K562 (cell line): ENCODE measurements around the gene ADCY5. TPM values are rescaled to one million over a fixed set of nuclear protein-coding genes. Genes with fewer than 3 reads are reported as not detected.

Experiments used
- ATAC-seq: fragments of 200-7000 bp; cut with Tn5 transposase; 3 replicates; pipeline ENCODE4 v1.9.1; 2020; ENCODE audit warnings: moderate library complexity
- BruUV-seq: library from RNA; stranded (reverse); fragments of 400-500 nt; replicated peaks from 2 replicates; lab custom pipeline; 2021; lab: Mats Ljungman, UMichigan
- CTCF ChIA-PET: fragments of 300-600 bp; formaldehyde crosslinking; extraction: SDS; loops from one replicate; lab custom pipeline; 2021; ENCODE audit warnings: low intra/inter-chr PET ratio; lab: Yijun Ruan, JAX
- POLR2A ChIA-PET: fragments of 300-600, 350-650 bp; sonication (Branson Sonifier 250); formaldehyde crosslinking; extraction: SDS; loops from one replicate; lab custom pipeline; 2021; ENCODE audit warnings: antibody characterized with exemption, inconsistent platforms; lab: Yijun Ruan, JAX
- DNase-seq, 4 experiments: peaks; one replicate each; pipeline versions ENCODE4 v3.0.0 to v3.0.0-alpha.2; 2011 to 2018; ENCODE audit warnings: low spot score in 3 of 4, mixed read lengths in 3 of 4; ENCODE audit errors: extremely low read depth in 1 of 4
- FAIRE-seq: peaks from 2 replicates; lab custom pipeline; 2011; peaks lifted over from hg19 to GRCh38; lab: Jason Lieb, UNC
- H2AFZ ChIP-seq: 2 replicates; pipeline ENCODE4 v1.6.0; 2011; ENCODE audit warnings: low read depth, low read length, control low read depth, inconsistent platforms
- H3K27ac ChIP-seq: fragments of 200-600 bp; 3 replicates; pipeline ENCODE4 v1.8.0; 2011; ENCODE audit warnings: low read depth, mild to moderate bottlenecking, control low read depth, inconsistent platforms, low read length, moderate library complexity, mixed read lengths; ENCODE audit errors: extremely low read depth
- H3K27me3 ChIP-seq, 2 experiments: fragments of 300-600 bp in 1 of 2; 2 replicates in 1 of 2; 3 replicates in 1 of 2; pipeline versions ENCODE4 v1.6.0 to v1.8.0; 2011; ENCODE audit warnings: inconsistent platforms in 2 of 2, low read length in 2 of 2, mild to moderate bottlenecking in 1 of 2, mixed read lengths in 1 of 2, moderate library complexity in 1 of 2; ENCODE audit not compliant: control insufficient read depth in 2 of 2, insufficient read depth in 2 of 2
- H3K36me3 ChIP-seq: fragments of 300-600 bp; 3 replicates; pipeline ENCODE4 v1.8.0; 2011; ENCODE audit warnings: mild to moderate bottlenecking, low read length, inconsistent platforms; ENCODE audit not compliant: control insufficient read depth, insufficient read depth
- H3K4me1 ChIP-seq, 2 experiments: fragments of 200-600 bp in 1 of 2; replicated peaks in 1 of 2; 2 replicates in 1 of 2; 3 replicates in 1 of 2; pipeline versions ENCODE4 v1.5.1 to v1.8.0; 2011; ENCODE audit warnings: inconsistent platforms in 2 of 2, low read length in 2 of 2, mild to moderate bottlenecking in 1 of 2, mixed read lengths in 1 of 2, moderate library complexity in 1 of 2; ENCODE audit not compliant: control insufficient read depth in 2 of 2, insufficient read depth in 2 of 2
- H3K4me2 ChIP-seq: 2 replicates; pipeline ENCODE4 v1.6.1; 2011; ENCODE audit warnings: low read length, control low read depth, inconsistent platforms, mixed read lengths; ENCODE audit not compliant: insufficient read depth
- H3K4me3 ChIP-seq: fragments of 200-600 bp; sonication (generic), shearing (Covaris generic); 2 replicates; pipeline ENCODE4 v1.5.1; 2016; ENCODE audit warnings: control low read depth, inconsistent platforms
- H3K79me2 ChIP-seq: fragments of 200-600 bp; 3 replicates; pipeline ENCODE4 v1.8.0; 2011; ENCODE audit warnings: low read length, inconsistent platforms; ENCODE audit not compliant: control insufficient read depth, insufficient read depth
- H3K9ac ChIP-seq, 2 experiments: 2 replicates each; pipeline versions ENCODE4 v1.6.0 to v1.6.1; 2011; ENCODE audit warnings: low read depth in 2 of 2, low read length in 2 of 2, control low read depth in 1 of 2, inconsistent platforms in 1 of 2, mild to moderate bottlenecking in 1 of 2, mixed read lengths in 1 of 2; ENCODE audit not compliant: insufficient read depth in 1 of 2
- H3K9me1 ChIP-seq: one replicate; pipeline ENCODE4 v1.6.0; 2011; ENCODE audit warnings: inconsistent platforms, mild to moderate bottlenecking, low read length, moderate library complexity; ENCODE audit not compliant: control insufficient read depth, insufficient read depth
- H3K9me3 ChIP-seq: replicated peaks from 2 replicates; pipeline ENCODE4 v1.5.1; 2011; ENCODE audit warnings: low read depth, low read length, inconsistent platforms; ENCODE audit not compliant: control insufficient read depth, insufficient read depth
- H4K20me1 ChIP-seq: replicated peaks from 2 replicates; pipeline ENCODE4 v1.6.1; 2011; ENCODE audit warnings: low read length, inconsistent platforms, mixed read lengths; ENCODE audit not compliant: control insufficient read depth, insufficient read depth
- CREB1 ChIP-seq, 2 experiments: sonication (generic) in 1 of 2; formaldehyde crosslinking in 1 of 2; IDR thresholded peaks; 2 replicates each; pipeline versions ENCODE4 v1.6.1 to v1.8.0; 2012 to 2022; ENCODE audit warnings: inconsistent platforms in 1 of 2, mild to moderate bottlenecking in 1 of 2, missing genetic modification reagents in 1 of 2, moderate library complexity in 1 of 2
- E2F3 ChIP-seq: fragments of 250-450 bp; sonication (Bioruptor Pico); IDR thresholded peaks from 2 replicates; pipeline ENCODE4 v1.4.0; 2020; ENCODE audit warnings: mild to moderate bottlenecking
- KAT7 ChIP-seq: sonication (generic); formaldehyde crosslinking; IDR thresholded peaks from 2 replicates; pipeline ENCODE4 v1.8.0; 2022; ENCODE audit warnings: missing genetic modification reagents, mild to moderate bottlenecking, borderline replicate concordance
- KDM4B ChIP-seq, 2 experiments: fragments of 450-650 bp in 1 of 2; sonication (generic) in 1 of 2; IDR thresholded peaks; 2 replicates each; pipeline ENCODE4 v1.6.1; 2016 to 2017; ENCODE audit warnings: borderline replicate concordance in 2 of 2, antibody characterized with exemption in 1 of 2, low read depth in 1 of 2, mild to moderate bottlenecking in 1 of 2
- KLF16 ChIP-seq: IDR thresholded peaks from 2 replicates; pipeline ENCODE4 v1.6.1; 2016; ENCODE audit warnings: antibody characterized with exemption
- MAZ ChIP-seq, 2 experiments: fragments of 450-650 bp in 1 of 2; sonication (generic) in 1 of 2; formaldehyde crosslinking; IDR thresholded peaks in 1 of 2; conservative IDR thresholded peaks in 1 of 2; 2 replicates each; pipeline versions ENCODE4 v1.4.0 to v1.5.0; 2020; ENCODE audit warnings: mild to moderate bottlenecking in 1 of 2, missing genetic modification reagents in 1 of 2
- PHB ChIP-seq: fragments of 250-450 bp; sonication (Bioruptor Pico); IDR thresholded peaks from 2 replicates; pipeline ENCODE4 v1.5.0; 2021
- RCOR1 ChIP-seq, 2 experiments: IDR thresholded peaks; 2 replicates each; pipeline ENCODE4 v1.6.1; 2012; ENCODE audit warnings: low read depth in 2 of 2, low read length in 2 of 2, borderline replicate concordance in 1 of 2, improper control_type of control experiment in 1 of 2
- RFX1 ChIP-seq: fragments of 450-650 bp; IDR thresholded peaks from 2 replicates; pipeline ENCODE4 v1.6.1; 2016; ENCODE audit warnings: mild to moderate bottlenecking, moderate library complexity
- SMAD2 ChIP-seq: fragments of 150-350 bp; IDR thresholded peaks from 2 replicates; pipeline ENCODE4 v1.6.1; 2014; ENCODE audit warnings: low read depth, mild to moderate bottlenecking, low read length
- TBP ChIP-seq: optimal IDR thresholded peaks from 2 replicates; pipeline ENCODE3; 2011; ENCODE audit warnings: low read depth, low read length, improper control_type of control experiment
- TSHZ1 ChIP-seq: fragments of 250-450 bp; sonication (Bioruptor Pico); IDR thresholded peaks from 2 replicates; pipeline ENCODE4 v1.4.0; 2020; ENCODE audit warnings: mild to moderate bottlenecking, moderate library complexity
- XRCC3 ChIP-seq: fragments of 450-650 bp; IDR thresholded peaks from 2 replicates; pipeline ENCODE4 v1.6.1; 2017; ENCODE audit warnings: mild to moderate bottlenecking, moderate library complexity
- ZNF140 ChIP-seq: fragments of 250-450 bp; sonication (Bioruptor Pico); IDR thresholded peaks from 2 replicates; pipeline ENCODE4 v1.8.0; 2021; ENCODE audit warnings: moderate library complexity, mild to moderate bottlenecking, inconsistent platforms
- WGBS: fragments of 100-300 bp; shearing (Covaris generic); methylation state at CpG from one replicate; pipeline ENCODE4 v1.1.6; 2016; ENCODE audit warnings: low coverage, mixed read lengths; ENCODE audit not compliant: insufficient coverage; ENCODE audit errors: missing lambda C conversion rate; 5-methylcytosine and 5-hydroxymethylcytosine counted together
- in situ Hi-C: fragments of 300-500 bp; cut with MboI; formaldehyde crosslinking; loops from 4 replicates; pipeline ENCODE4 v1.15.0; 2018; ENCODE audit warnings: inconsistent platforms, mixed read lengths
- intact Hi-C: fragments of 100-400 bp; cut with micrococcal nuclease; formaldehyde crosslinking; loops from 2 replicates; pipeline ENCODE4 v1.14.2; 2022
- polyA plus RNA-seq, 8 experiments: library from polyadenylated mRNA; depleted of rRNA in 4 of 8; stranded (reverse) in 5 of 8; unstranded in 3 of 8; fragments of >200 nt; fragmentation: Nextera tagmentation in 2 of 8; fragmentation: Illumina TruSeq in 1 of 8; extraction: Ambion mirVana in 2 of 8; extraction: Trizol in 1 of 8; gene quantifications; 2 replicates each; pipeline versions ENCODE4 v1.2.1 to v1.2.3, GENCODE V29; 2011 to 2014; ENCODE audit warnings: inconsistent platforms in 1 of 8, missing spikeins in 1 of 8
- total RNA-seq, 7 experiments: library from RNA; depleted of rRNA in 6 of 7; stranded (reverse); fragments of >200 nt in 6 of 7; fragmentation: Illumina TruSeq in 2 of 7; extraction: Trizol in 2 of 7; gene quantifications; 2 replicates each; pipeline versions ENCODE4 v1.2.1 to v1.2.3, GENCODE V29; 2011 to 2021; ENCODE audit warnings: low replicate concordance in 1 of 7

Gene ADCY5
- total and polyA plus RNA-seq, 9 of the 15 experiments (the other 6 are each of a cell fraction or from before 2014, with no cell fraction given) = under 0.01 TPM; not detected in 8

- BruUV-seq = no TSS peak
- H3K27me3 ChIP-seq = peaks cover 3 to 8% of the 10 kb centered on the region in 2 experiments; a peak in 2 of 5 replicates
- WGBS = 0% methylated on average over 5 of the region's 5 CpGs
- no peak overlapping the region for H3K4me2 ChIP-seq
- in situ Hi-C loops (no loop called here), intact Hi-C loops (no loop called here)
- H3K79me2 ChIP-seq = no peaks in the 10 kb centered on the region
- ChIA-PET POLR2A (interaction anchor here (0.6 to 0.7 kb wide), 3 partner anchors 8 to 1263 kb away, joined by 3 to 4 read pairs (median 4); partner anchors contain the start of gene UMPS), CTCF (no interaction called here)
- no peak overlapping the region for H2AFZ ChIP-seq
- no peaks in the 10 kb centered on the region for H3K4me1 ChIP-seq
- H3K27ac ChIP-seq = no peak overlapping the region
- DNase-seq (no peak), FAIRE-seq (no peak), ATAC-seq (no peak)
- H3K4me3 ChIP-seq = no peak overlapping the region
- TF ChIP-seq PHB (CRISPR knock-in tag) (no peak), RFX1 (no peak), XRCC3 (no peak)
- no peaks in the 10 kb centered on the region for H3K9me3 ChIP-seq
- no peaks in the 10 kb centered on the region for H3K36me3 ChIP-seq
- no peak overlapping the region for H3K9ac ChIP-seq
- H4K20me1 ChIP-seq = no peaks in the 10 kb centered on the region
- no peaks in the 10 kb centered on the region for H3K9me1 ChIP-seq
Measured at GRCh38 chr3:123467046-123467445, 18.2 kb upstream of the ADCY5 start.

DNA sequence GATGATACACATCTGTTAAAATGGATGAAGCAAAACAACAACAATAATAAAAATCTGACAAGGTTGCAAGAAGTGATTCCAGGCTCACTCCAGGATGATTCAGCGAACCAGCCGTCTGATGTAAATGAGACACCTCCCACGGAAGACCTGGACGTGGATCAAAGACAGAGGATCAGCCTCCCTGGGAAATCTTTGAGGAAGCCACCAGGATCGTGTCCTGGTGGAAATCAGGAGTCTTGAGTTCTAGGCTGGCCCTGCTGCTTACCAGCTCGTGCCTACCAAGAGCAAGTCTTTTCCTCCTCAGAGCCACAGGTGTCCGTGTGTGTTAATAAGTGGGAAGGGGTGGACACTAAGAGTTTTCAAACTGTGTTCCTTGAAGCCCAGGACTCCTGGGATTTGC, 15.3 kb upstream of the ADCY5 start:
- Histone ChIP-seq H3K9me1 (no peaks in the 10 kb centered on the region), H3K36me3 (no peaks in the 10 kb centered on the region), H3K27ac (no peak overlapping the region), H3K9ac (no peak overlapping the region), H3K27me3 (peaks cover 5 to 14% of the 10 kb centered on the region in 2 experiments; a peak in 3 of 5 replicates), H3K4me3 (no peak overlapping the region), H2AFZ (no peak overlapping the region), H3K9me3 (no peaks in the 10 kb centered on the region), H3K4me1 (no peaks in the 10 kb centered on the region), H3K4me2 (no peak overlapping the region), H3K79me2 (no peaks in the 10 kb centered on the region), H4K20me1 (no peaks in the 10 kb centered on the region)
- DNase-seq = no peak
- POLR2A ChIA-PET = no interaction called here
- 0% methylated on average over 7 of the region's 7 CpGs for WGBS
- CTCF ChIA-PET = no interaction called here
- no peak for FAIRE-seq
- in situ Hi-C loops (no loop called here), intact Hi-C loops (no loop called here)
- BruUV-seq = no TSS peak
- no peak for ATAC-seq
- TF ChIP-seq KLF16 (no peak), CREB1 (IDR thresholded peaks at IDR 0.05) (no peak), CREB1 (CRISPR knock-in tag; IDR thresholded peaks at IDR 0.05) (no peak), RCOR1 (IDR thresholded peaks at IDR 0.05; ENCODE audit: borderline replicate concordance in 1 of 2, low read depth in 2 of 2, low read length in 2 of 2) (no peak), KAT7 (CRISPR knock-in tag) (no peak), SMAD2 (no peak), KDM4B (IDR thresholded peaks at IDR 0.05; ENCODE audit: borderline replicate concordance in 2 of 2, low read depth in 1 of 2) (no peak), TSHZ1 (no peak), E2F3 (CRISPR knock-in tag) (no peak), TBP (no peak), ZNF140 (CRISPR knock-in tag) (no peak), MAZ (CRISPR knock-in tag; conservative IDR thresholded peaks at IDR 0.05 in 1 of 2, IDR thresholded peaks at IDR 0.05 in 1 of 2) (no peak)
